Heart left ventricle (tissue), 16 donors: Measurements from ENCODE around the gene CUX1. TPM values are rescaled to one million over a fixed set of nuclear protein-coding genes. Genes with fewer than 3 reads are reported as not detected.

Source experiments
- ATAC-seq, 4 donors: fragments of 200-7000 bp; cut with Tn5 transposase; one replicate each; pipeline ENCODE4 v1.9.1; 2020 to 2022; ENCODE audit warnings: moderate library complexity in 4 of 4, mild to moderate bottlenecking in 3 of 4, moderate number of reproducible peaks in 1 of 4
- DNase-seq, 5 donors: peaks; one replicate each; pipeline ENCODE4 v3.0.0-alpha.2; 2020
- H3K27ac ChIP-seq, 12 donors: fragments of 200-600 bp; sonication (generic) in 4 of 12; one replicate each; pipeline versions ENCODE4 v1.5.0 to v1.8.0; 2016 to 2022; ENCODE audit warnings: mild to moderate bottlenecking in 2 of 12
- H3K27me3 ChIP-seq, 9 donors: fragments of 200-600 bp; sonication (generic) in 2 of 9; one replicate each; pipeline versions ENCODE4 v1.5.1 to v1.8.0; 2016 to 2022; ENCODE audit warnings: mild to moderate bottlenecking in 3 of 9
- H3K36me3 ChIP-seq, 9 donors: fragments of 200-600 bp; sonication (generic) in 2 of 9; one replicate each; pipeline versions ENCODE4 v1.5.0 to v1.8.0; 2018 to 2022; ENCODE audit warnings: mild to moderate bottlenecking in 2 of 9
- H3K4me1 ChIP-seq, 12 donors: fragments of 200-600 bp; sonication (generic) in 4 of 12; one replicate each; pipeline versions ENCODE4 v1.5.0 to v1.8.0; 2016 to 2022; ENCODE audit warnings: mild to moderate bottlenecking in 3 of 12
- H3K4me3 ChIP-seq, 12 donors: fragments of 200-600 bp; sonication (generic) in 4 of 12; one replicate each; pipeline versions ENCODE4 v1.5.0 to v1.8.0; 2017 to 2022; ENCODE audit warnings: mild to moderate bottlenecking in 9 of 12, moderate library complexity in 4 of 12
- H3K9me3 ChIP-seq, 12 donors: fragments of 200-600 bp; sonication (generic) in 4 of 12; one replicate each; pipeline versions ENCODE4 v1.5.0 to v1.8.0; 2016 to 2022; ENCODE audit warnings: mild to moderate bottlenecking in 1 of 12
- CTCF ChIP-seq, 12 donors: fragments of 200-600 bp; sonication (generic) in 4 of 12; IDR thresholded peaks; one replicate each; pipeline versions ENCODE4 v1.5.0 to v1.8.0; 2018 to 2022; ENCODE audit warnings: antibody characterized with exemption in 12 of 12, mild to moderate bottlenecking in 5 of 12
- POLR2A ChIP-seq, 2 donors: fragments of 450-650 bp; IDR thresholded peaks; one replicate each; pipeline ENCODE4 v1.6.1; 2017; ENCODE audit warnings: antibody characterized with exemption in 2 of 2, mild to moderate bottlenecking in 2 of 2, moderate library complexity in 2 of 2
- WGBS, 4 donors: extraction: QIAGEN DNeasy Blood & Tissue Kit in 2 of 4; methylation state at CpG; one replicate each; pipeline versions ENCODE4 v1.1.5 to v1.1.7; 2013 to 2018; 5-methylcytosine and 5-hydroxymethylcytosine counted together
- intact Hi-C, 10 donors: fragments of 100-400 bp; cut with DNase I; formaldehyde crosslinking; loops; one replicate each; pipeline versions ENCODE4 v1.11.1 to v1.14.2; 2022
- polyA plus RNA-seq, 2 donors: library from polyadenylated mRNA; stranded (reverse); fragments of 200-250 nt; gene quantifications; one replicate each; pipeline ENCODE4 v1.2.3, GENCODE V29; 2013
- total RNA-seq, 9 donors: library from RNA; depleted of rRNA in 2 of 9; stranded (reverse); fragments of >200 nt in 2 of 9; fragmentation: NEBNext Ultra II Directional in 3 of 9; extraction: Animal tissue kit (Norgen Biotek cat#: 25700) in 3 of 9; gene quantifications; one replicate each; pipeline versions ENCODE4 v1.1.0 to v1.2.4, GENCODE V29; 2016 to 2023
- donor health status: ischemic (EF 13 %, LVEDD 7.1; RV severe dilation, severe dysfunction).
- donor health status: healthy with polysubstance abuse.
- donor health status: DM: no; HTN: yes; CAD: no.
- donor health status: DM: no; HTN: no; CAD: no.
- donor health status: ischemic (EF 25% LVEDD 6.9; RV normal size, moderate dysfunction).
- donor health status: ischemic (EF 25% LVEDD 5.7; RV mildly dilated, moderate dysfunction).
- donor health status: healthy.
- donor health status: DM: yes; HTN: yes; CAD: no.
- donor health status: ischemic (EF 35%, LVEDD 5.7; RV mildly dilated, moderate dysfunction).
- donor health status: nonischemic (EF 11% LVEDD 7.7; RV severe dilation, severe dysfunction).
- donor health status: DM: yes; HTN: yes; CAD: no.
- donor health status: PGD.
- donor health status: ischemic (EF 29% LVEDD 5.4; RV normal size, mild dysfunction).
- donor health status: nonischemic (EF 23%, LVEDD 6.1; RV moderate dilation, normal function).

The CUX1 gene
- total and polyA plus RNA-seq, 11 donors, result 51.9 to 173 (median 122) TPM

GRCh38 chr7:101999393-101999792, 182.0 kb downstream of the CUX1 start:
- ATAC-seq (no peak), DNase-seq (no peak)
- intact Hi-C loops, result no loop called here
- no peaks in the 10 kb centered on the region for H3K36me3 ChIP-seq
- H3K9me3 ChIP-seq, result no peaks in the 10 kb centered on the region
- H3K4me1 ChIP-seq, result peaks cover 0 to 35% (median 12%) of the 10 kb centered on the region in 12 donors
- no peak overlapping the region for H3K4me3 ChIP-seq
- H3K27me3 ChIP-seq, result no peaks in the 10 kb centered on the region
- TF ChIP-seq CTCF (IDR thresholded peaks at IDR 0.05), result no peak
- TF ChIP-seq POLR2A (IDR thresholded peaks at IDR 0.05), result no peak
- WGBS, 4 donors, result 77 to 84% (median 79%) methylated on average over 9 of the region's 9 CpGs
- H3K27ac ChIP-seq, result no peak overlapping the region

- peaks cover 0 to 35% (median 12%) of the 10 kb centered on the region in 12 donors for H3K4me1 ChIP-seq
- H3K4me3 ChIP-seq, result no peak overlapping the region
- H3K36me3 ChIP-seq, result no peaks in the 10 kb centered on the region
- H3K27me3 ChIP-seq, result no peaks in the 10 kb centered on the region
- intact Hi-C loops, result no loop called here
- H3K9me3 ChIP-seq, result no peaks in the 10 kb centered on the region
- 38 to 54% (median 46%) methylated on average over 9 of the region's 9 CpGs for WGBS, 4 donors
- DNase-seq, result no peak
- no peak overlapping the region for H3K27ac ChIP-seq
- ATAC-seq, result peak in 2 of 4 donors; percentile 30 to 33
- TF ChIP-seq CTCF (IDR thresholded peaks at IDR 0.05), result no peak
- no peak for TF ChIP-seq POLR2A (IDR thresholded peaks at IDR 0.05)
Observed at GRCh38 chr7:102000123-102000522, 182.7 kb downstream of the CUX1 start.

- Histone ChIP-seq H3K36me3 (no peaks in the 10 kb centered on the region), H3K27me3 (no peaks in the 10 kb centered on the region), H3K4me3 (no peak overlapping the region), H3K27ac (no peak overlapping the region), H3K9me3 (no peaks in the 10 kb centered on the region), H3K4me1 (peaks cover 0 to 19% (median 10%) of the 10 kb centered on the region in 12 donors)
- TF ChIP-seq CTCF (IDR thresholded peaks at IDR 0.05) (no peak), POLR2A (IDR thresholded peaks at IDR 0.05) (no peak)
- WGBS, 4 donors, result 61 to 76% (median 67%) methylated on average over 4 of the region's 4 CpGs
- no peak for DNase-seq
- intact Hi-C loops, result no loop called here
- no peak for ATAC-seq
Observed at GRCh38 chr7:102004229-102004628, 186.8 kb downstream of the CUX1 start.

- Histone ChIP-seq H3K9me3 (no peaks in the 10 kb centered on the region), H3K4me1 (peaks cover 0 to 17% (median 5%) of the 10 kb centered on the region in 12 donors), H3K36me3 (no peaks in the 10 kb centered on the region), H3K4me3 (no peak overlapping the region), H3K27ac (no peak overlapping the region), H3K27me3 (no peaks in the 10 kb centered on the region)
- WGBS, 4 donors, result 64 to 94% (median 78%) methylated on average over 7 of the region's 7 CpGs
- intact Hi-C loops, result no loop called here
- ATAC-seq (no peak), DNase-seq (no peak)
- no peak for TF ChIP-seq CTCF (IDR thresholded peaks at IDR 0.05)
- no peak for TF ChIP-seq POLR2A (IDR thresholded peaks at IDR 0.05)
Observed at GRCh38 chr7:102004848-102005247, 187.4 kb downstream of the CUX1 start.
